Activated CD4-positive, alpha-beta T cell treated with anti-CD3 and anti-CD28 coated beads for 36 hours (primary cell): ENCODE measurements around the gene TRAF1. TPM values are rescaled to one million over a fixed set of nuclear protein-coding genes. Genes with fewer than 3 reads are reported as not detected.
A peak's percentile ranks its signal among the peaks of the same experiment; 100 is the strongest.

Experiments used
- ATAC-seq: fragments of 200-7000 bp; cut with Tn5 transposase; one replicate; pipeline ENCODE4 v1.10.0; 2021; ENCODE audit warnings: mild to moderate bottlenecking, moderate library complexity
- CTCF ChIA-PET: fragments of 350-600 bp; sonication (Branson Sonifier 250); formaldehyde crosslinking; loops from one replicate; lab custom pipeline; 2021; ENCODE audit warnings: antibody characterized with exemption; lab: Charles Lee
- POLR2A ChIA-PET: fragments of 350-600 bp; sonication (Branson Sonifier 250); formaldehyde crosslinking; loops from one replicate; lab custom pipeline; 2021; ENCODE audit warnings: antibody characterized with exemption, inconsistent platforms; lab: Charles Lee
- DNase-seq: peaks from one replicate; pipeline ENCODE4 v3.0.0-alpha.2; 2020
- H3K27ac Mint-ChIP-seq: one replicate; pipeline ENCODE4 v1.8.0; 2021; ENCODE audit warnings: mixed read lengths
- H3K27me3 Mint-ChIP-seq: one replicate; pipeline ENCODE4 v1.8.0; 2021; ENCODE audit warnings: mixed read lengths
- H3K36me3 Mint-ChIP-seq: one replicate; pipeline ENCODE4 v1.8.0; 2021; ENCODE audit warnings: low read depth, mixed read lengths
- H3K4me1 Mint-ChIP-seq: one replicate; pipeline ENCODE4 v1.8.0; 2021; ENCODE audit warnings: mixed read lengths
- H3K4me3 Mint-ChIP-seq: one replicate; pipeline ENCODE4 v1.8.0; 2021; ENCODE audit warnings: mild to moderate bottlenecking, moderate library complexity, mixed read lengths
- H3K9me3 Mint-ChIP-seq: one replicate; pipeline ENCODE4 v1.8.0; 2021; ENCODE audit warnings: low read depth, mixed read lengths
- intact Hi-C, 2 experiments: fragments of 100-400 bp; cut with DNase I in 1 of 2; cut with micrococcal nuclease in 1 of 2; formaldehyde crosslinking; loops; one replicate each; pipeline versions ENCODE4 v1.14.2 to v1.15.1; 2022 to 2024; cut with DNase I, micrococcal nuclease
- total RNA-seq, 2 experiments: library from RNA; stranded (reverse); gene quantifications; one replicate each; pipeline ENCODE4 v1.2.3, GENCODE V29; 2021

TRAF1 gene
- total RNA-seq, 2 experiments from 2014 or later = 103 to 113 TPM

GRCh38 chr9:120940573-120940972, 14.0 kb upstream of the TRAF1 start:
- no peak for DNase-seq
- no peak for ATAC-seq
- intact Hi-C loops = no loop called here
- H3K27ac Mint-ChIP-seq = no peak overlapping the region
- ChIA-PET POLR2A (no interaction called here), CTCF (interaction anchor here (1.0 kb wide), 1 partner anchor 24 kb away, joined by 3 read pairs; no protein-coding TSS in a partner anchor)
- no peak overlapping the region for H3K4me3 Mint-ChIP-seq
- H3K36me3 Mint-ChIP-seq = no peaks in the 10 kb centered on the region
- H3K27me3 Mint-ChIP-seq = no peaks in the 10 kb centered on the region
- no peaks in the 10 kb centered on the region for H3K9me3 Mint-ChIP-seq
- peaks cover 22% of the 10 kb centered on the region for H3K4me1 Mint-ChIP-seq

DNA sequence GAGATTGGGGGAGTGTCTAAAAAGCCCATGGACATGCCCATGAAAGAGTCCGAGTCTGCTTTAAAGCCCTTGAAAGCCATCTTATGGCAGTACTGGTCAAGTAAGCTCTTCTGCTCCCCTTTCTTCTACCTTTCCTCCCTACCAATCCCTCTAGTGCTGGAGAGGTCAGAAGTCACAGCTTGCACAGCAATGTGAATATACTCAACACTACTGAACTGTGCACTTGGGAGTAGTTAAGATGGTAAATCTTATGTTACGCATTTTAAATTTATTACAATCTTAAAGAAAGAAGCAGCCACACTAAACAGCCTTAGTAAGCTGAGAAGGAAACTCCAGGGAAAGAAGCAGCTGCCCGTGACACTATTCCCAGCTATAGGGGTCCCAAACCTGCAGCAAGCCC, 12.3 kb upstream of the TRAF1 start:
- Mint-ChIP-seq H3K4me1 (peaks cover 37% of the 10 kb centered on the region), H3K36me3 (no peaks in the 10 kb centered on the region), H3K27me3 (no peaks in the 10 kb centered on the region), H3K9me3 (no peaks in the 10 kb centered on the region), H3K27ac (no peak overlapping the region), H3K4me3 (no peak overlapping the region)
- ChIA-PET POLR2A (no interaction called here), CTCF (interaction anchor here (0.6 to 4.7 kb wide), 11 partner anchors 9 to 1326 kb away, joined by 3 to 29 read pairs (median 4); partner anchors contain the start of genes FBXW2, MRRF and RBM18)
- intact Hi-C loops = loop anchor here in 1 of 2 experiments (5.0 to 10.0 kb wide), 2 partner anchors 322 to 354 kb away; partner anchors contain the start of gene CDK5RAP2
- ATAC-seq = no peak
- no peak for DNase-seq

GRCh38 chr9:120937596-120937995, 11.0 kb upstream of the TRAF1 start:
- Mint-ChIP-seq H3K4me3 (no peak overlapping the region), H3K9me3 (no peaks in the 10 kb centered on the region), H3K27ac (peak overlapping the region; percentile 93), H3K36me3 (no peaks in the 10 kb centered on the region), H3K27me3 (no peaks in the 10 kb centered on the region), H3K4me1 (peaks cover 49% of the 10 kb centered on the region)
- ChIA-PET CTCF (interaction anchor here (0.9 to 4.7 kb wide), 13 partner anchors 13 to 182 kb away, joined by 3 to 29 read pairs (median 4); no protein-coding TSS in a partner anchor), POLR2A (interaction anchor here (0.9 kb wide), 1 partner anchor 144 kb away, joined by 3 read pairs; the partner anchor contains the start of gene FBXW2)
- ATAC-seq (no peak), DNase-seq (no peak)
- intact Hi-C loops = loop anchor here (2.0 to 10.0 kb wide), 3 partner anchors 69 to 353 kb away; partner anchors contain the start of gene CDK5RAP2 (in 1 of the 2)

DNA sequence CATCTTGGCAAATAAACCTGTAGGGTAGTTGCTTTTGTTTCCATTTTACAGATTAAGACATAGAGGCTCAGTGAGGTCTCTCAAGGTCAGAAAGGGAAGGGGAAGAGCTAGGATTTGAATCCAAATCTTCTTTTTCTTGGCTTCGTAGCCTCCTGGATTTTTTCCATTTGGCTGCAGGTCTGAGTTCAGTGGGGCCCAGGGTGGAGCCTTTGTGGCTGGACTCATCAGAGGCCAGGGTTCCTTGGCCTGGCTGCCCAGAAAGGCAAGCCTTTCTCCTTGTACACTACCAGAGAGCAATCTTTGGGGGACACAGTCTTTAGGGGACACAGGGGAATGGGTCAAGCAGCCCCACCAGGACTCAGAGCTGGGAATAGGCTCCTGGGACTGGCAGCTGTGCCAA, 10.5 kb upstream of the TRAF1 start:
- intact Hi-C loops = loop anchor here (2.0 to 10.0 kb wide), 3 partner anchors 68 to 352 kb away; partner anchors contain the start of gene CDK5RAP2 (in 1 of the 2)
- Mint-ChIP-seq H3K4me3 (no peak overlapping the region), H3K27ac (peak overlapping the region; percentile 93), H3K27me3 (no peaks in the 10 kb centered on the region), H3K9me3 (no peaks in the 10 kb centered on the region), H3K36me3 (no peaks in the 10 kb centered on the region), H3K4me1 (peaks cover 54% of the 10 kb centered on the region)
- ChIA-PET POLR2A (interaction anchor here (0.6 to 0.9 kb wide), 2 partner anchors 38 to 144 kb away, joined by 3 to 5 read pairs; partner anchors contain the start of gene FBXW2), CTCF (interaction anchor here (0.6 to 4.7 kb wide), 18 partner anchors 15 to 200 kb away, joined by 3 to 29 read pairs (median 4); partner anchors contain the start of gene FBXW2)
- ATAC-seq = no peak
- no peak for DNase-seq

GRCh38 chr9:120936764-120937122, 10.1 kb upstream of the TRAF1 start:
- intact Hi-C loops = loop anchor here (1.0 to 10.0 kb wide), 10 partner anchors 10 to 352 kb away; partner anchors contain the start of genes FBXW2 (in 2 of the 2), CDK5RAP2 (in 1 of the 2) and TRAF1 (in 1 of the 2)
- Mint-ChIP-seq H3K4me1 (peaks cover 57% of the 10 kb centered on the region), H3K4me3 (peak overlapping the region; percentile 34), H3K9me3 (no peaks in the 10 kb centered on the region), H3K27ac (peak overlapping the region; percentile 93), H3K27me3 (no peaks in the 10 kb centered on the region), H3K36me3 (no peaks in the 10 kb centered on the region)
- no peak for ATAC-seq
- POLR2A ChIA-PET = interaction anchor here (0.6 to 1.0 kb wide), 3 partner anchors 10 to 144 kb away, joined by 3 to 5 read pairs (median 3); partner anchors contain the start of gene FBXW2
- no peak for DNase-seq
- CTCF ChIA-PET = interaction anchor here (0.6 to 4.7 kb wide), 19 partner anchors 14 to 220 kb away, joined by 3 to 29 read pairs (median 4); partner anchors contain the start of gene FBXW2

- Mint-ChIP-seq H3K9me3 (no peaks in the 10 kb centered on the region), H3K36me3 (no peaks in the 10 kb centered on the region), H3K27ac (peak overlapping the region; percentile 93), H3K4me1 (peaks cover 62% of the 10 kb centered on the region), H3K4me3 (peak overlapping the region; percentile 34), H3K27me3 (no peaks in the 10 kb centered on the region)
- ChIA-PET CTCF (interaction anchor here (0.7 to 4.7 kb wide), 18 partner anchors 14 to 247 kb away, joined by 3 to 29 read pairs (median 4); partner anchors contain the start of gene FBXW2), POLR2A (interaction anchor here (1.0 to 2.3 kb wide), 2 partner anchors 9 to 10 kb away, joined by 3 to 10 read pairs; no protein-coding TSS in a partner anchor)
- ATAC-seq = peak; percentile 73
- DNase-seq = peak; percentile 95
- intact Hi-C loops = loop anchor here (1.0 to 10.0 kb wide), 10 partner anchors 10 to 351 kb away; partner anchors contain the start of genes FBXW2 (in 2 of the 2), CDK5RAP2 (in 1 of the 2) and TRAF1 (in 1 of the 2)
These were observed 9.6 kb upstream of the TRAF1 start for GRCh38 chr9:120936011-120936763.

- H3K36me3 Mint-ChIP-seq = peaks cover 2% of the 10 kb centered on the region
- DNase-seq (peak; percentile 36), ATAC-seq (no peak)
- POLR2A ChIA-PET = interaction anchor here (0.6 to 2.3 kb wide), 4 partner anchors 9 to 46 kb away, joined by 3 to 10 read pairs (median 5); no protein-coding TSS in a partner anchor
- peak overlapping the region; percentile 34 for H3K4me3 Mint-ChIP-seq
- CTCF ChIA-PET = interaction anchor here (1.0 to 4.7 kb wide), 3 partner anchors 43 to 180 kb away, joined by 3 to 29 read pairs (median 6); no protein-coding TSS in a partner anchor
- peak overlapping the region; percentile 93 for H3K27ac Mint-ChIP-seq
- H3K27me3 Mint-ChIP-seq = no peaks in the 10 kb centered on the region
- intact Hi-C loops = loop anchor here in 1 of 2 experiments (5.0 to 10.0 kb wide), 2 partner anchors 318 to 351 kb away; partner anchors contain the start of gene CDK5RAP2
- peaks cover 1% of the 10 kb centered on the region for H3K9me3 Mint-ChIP-seq
- H3K4me1 Mint-ChIP-seq = peaks cover 68% of the 10 kb centered on the region
These were observed 8.8 kb upstream of the TRAF1 start for GRCh38 chr9:120935383-120935857.

- ChIA-PET CTCF (interaction anchor here (0.6 to 1.4 kb wide), 8 partner anchors 9 to 178 kb away, joined by 3 to 6 read pairs (median 4); no protein-coding TSS in a partner anchor), POLR2A (interaction anchor here (0.6 to 2.3 kb wide), 4 partner anchors 8 to 162 kb away, joined by 3 to 10 read pairs (median 4); no protein-coding TSS in a partner anchor)
- H3K4me1 Mint-ChIP-seq = peaks cover 79% of the 10 kb centered on the region
- peaks cover 3% of the 10 kb centered on the region for H3K36me3 Mint-ChIP-seq
- intact Hi-C loops = loop anchor here in 1 of 2 experiments (10.0 kb wide), 1 partner anchor 349 kb away; the partner anchor contains the start of gene CDK5RAP2
- no peak overlapping the region for H3K4me3 Mint-ChIP-seq
- peaks cover 1% of the 10 kb centered on the region for H3K9me3 Mint-ChIP-seq
- H3K27ac Mint-ChIP-seq = peak overlapping the region; percentile 97
- DNase-seq (no peak), ATAC-seq (no peak)
- no peaks in the 10 kb centered on the region for H3K27me3 Mint-ChIP-seq
These were observed 7.7 kb upstream of the TRAF1 start for GRCh38 chr9:120934281-120934680.

DNA sequence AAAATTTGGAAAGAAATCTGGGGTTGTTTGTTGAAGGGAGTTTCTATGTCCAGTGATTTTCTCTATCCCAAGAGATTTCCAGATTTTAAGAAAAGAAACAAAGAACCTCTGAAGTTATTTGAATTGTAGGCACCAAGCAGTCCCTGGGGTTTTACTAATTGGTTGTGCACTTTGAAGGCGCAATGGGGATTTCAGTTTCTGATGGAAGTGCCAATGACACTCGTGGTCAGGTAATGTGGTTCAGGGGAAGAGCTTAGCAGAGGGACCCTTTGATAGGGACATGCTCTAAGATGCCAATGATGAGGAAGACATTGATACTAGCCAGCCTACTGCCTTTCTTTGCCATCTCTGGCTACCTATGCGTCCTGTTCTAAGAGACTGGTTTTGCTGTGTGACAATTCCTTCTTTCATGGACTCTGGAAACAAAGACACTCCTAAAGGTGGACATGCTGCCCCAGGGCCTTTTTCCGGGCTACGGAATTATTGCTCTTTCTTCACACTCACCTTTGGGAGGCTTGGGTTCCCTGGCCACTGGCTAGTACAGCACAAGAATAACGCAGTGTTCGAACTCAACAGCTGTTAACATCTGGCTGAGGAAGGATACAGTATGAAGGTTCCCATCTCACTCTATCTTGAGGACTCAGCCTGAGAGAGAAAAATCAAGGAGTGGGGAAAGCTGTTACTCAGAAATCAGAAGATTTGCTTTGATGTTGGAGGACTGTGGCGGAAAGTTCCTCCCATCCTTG, 6.9 kb upstream of the TRAF1 start:
- intact Hi-C loops = loop anchor here in 1 of 2 experiments (10.0 kb wide), 1 partner anchor 349 kb away; the partner anchor contains the start of gene CDK5RAP2
- no peak for ATAC-seq
- Mint-ChIP-seq H3K27me3 (no peaks in the 10 kb centered on the region), H3K9me3 (peaks cover 1% of the 10 kb centered on the region), H3K36me3 (peaks cover 3% of the 10 kb centered on the region), H3K4me3 (peak overlapping the region; percentile 22), H3K4me1 (peaks cover 81% of the 10 kb centered on the region), H3K27ac (peak overlapping the region; percentile 97)
- DNase-seq = no peak
- CTCF ChIA-PET = interaction anchor here (0.6 to 1.4 kb wide), 8 partner anchors 10 to 177 kb away, joined by 3 to 6 read pairs (median 4); no protein-coding TSS in a partner anchor
- POLR2A ChIA-PET = interaction anchor here (0.8 to 1.7 kb wide), 3 partner anchors 9 to 87 kb away, joined by 3 to 4 read pairs (median 3); no protein-coding TSS in a partner anchor
